Glutamatergic neuron (in vitro differentiated cells): ENCODE measurements around the gene PHLDB1. TPM values are rescaled to one million over a fixed set of nuclear protein-coding genes. Genes with fewer than 3 reads are reported as not detected.
A peak's percentile ranks its signal among the peaks of the same experiment; 100 is the strongest.

Experiments used
- DNase-seq: peaks from one replicate; pipeline ENCODE4 v3.0.0; 2022
- H3K27ac Mint-ChIP-seq: one replicate; pipeline ENCODE4 v1.8.0; 2020; ENCODE audit warnings: mild to moderate bottlenecking, mixed read lengths, inconsistent platforms; ENCODE audit not compliant: unreplicated experiment
- H3K27me3 Mint-ChIP-seq: one replicate; pipeline ENCODE4 v1.8.0; 2020; ENCODE audit warnings: mild to moderate bottlenecking, moderate library complexity, mixed read lengths, inconsistent platforms; ENCODE audit not compliant: unreplicated experiment
- H3K36me3 Mint-ChIP-seq: one replicate; pipeline ENCODE4 v1.8.0; 2020; ENCODE audit warnings: mild to moderate bottlenecking, mixed read lengths, inconsistent platforms; ENCODE audit not compliant: unreplicated experiment
- H3K4me1 Mint-ChIP-seq: one replicate; pipeline ENCODE4 v1.8.0; 2020; ENCODE audit warnings: mild to moderate bottlenecking, low read depth, mixed read lengths, inconsistent platforms; ENCODE audit not compliant: unreplicated experiment
- H3K4me3 Mint-ChIP-seq: one replicate; pipeline ENCODE4 v1.8.0; 2020; ENCODE audit warnings: mild to moderate bottlenecking, mixed read lengths, inconsistent platforms; ENCODE audit not compliant: unreplicated experiment
- H3K9me3 Mint-ChIP-seq: one replicate; pipeline ENCODE4 v1.8.0; 2020; ENCODE audit warnings: mild to moderate bottlenecking, moderate library complexity, mixed read lengths, inconsistent platforms; ENCODE audit not compliant: unreplicated experiment
- total RNA-seq: library from RNA; stranded (reverse); fragmentation: NEBNext Ultra II Directional; extraction: Animal tissue kit (Norgen Biotek cat#: 25700); gene quantifications from one replicate; pipeline ENCODE4 v1.2.1, GENCODE V29; 2021; ENCODE audit not compliant: unreplicated experiment
- TF ChIP-seq, protein P1 (sequence below): fragments of 200-600 bp; sonication (generic); IDR thresholded peaks from one replicate; pipeline ENCODE4 v1.5.0; 2021; ENCODE audit not compliant: partially characterized antibody, unreplicated experiment

Gene PHLDB1
- total RNA-seq, 1 donor from 2014 or later: 78.4 TPM

DNA sequence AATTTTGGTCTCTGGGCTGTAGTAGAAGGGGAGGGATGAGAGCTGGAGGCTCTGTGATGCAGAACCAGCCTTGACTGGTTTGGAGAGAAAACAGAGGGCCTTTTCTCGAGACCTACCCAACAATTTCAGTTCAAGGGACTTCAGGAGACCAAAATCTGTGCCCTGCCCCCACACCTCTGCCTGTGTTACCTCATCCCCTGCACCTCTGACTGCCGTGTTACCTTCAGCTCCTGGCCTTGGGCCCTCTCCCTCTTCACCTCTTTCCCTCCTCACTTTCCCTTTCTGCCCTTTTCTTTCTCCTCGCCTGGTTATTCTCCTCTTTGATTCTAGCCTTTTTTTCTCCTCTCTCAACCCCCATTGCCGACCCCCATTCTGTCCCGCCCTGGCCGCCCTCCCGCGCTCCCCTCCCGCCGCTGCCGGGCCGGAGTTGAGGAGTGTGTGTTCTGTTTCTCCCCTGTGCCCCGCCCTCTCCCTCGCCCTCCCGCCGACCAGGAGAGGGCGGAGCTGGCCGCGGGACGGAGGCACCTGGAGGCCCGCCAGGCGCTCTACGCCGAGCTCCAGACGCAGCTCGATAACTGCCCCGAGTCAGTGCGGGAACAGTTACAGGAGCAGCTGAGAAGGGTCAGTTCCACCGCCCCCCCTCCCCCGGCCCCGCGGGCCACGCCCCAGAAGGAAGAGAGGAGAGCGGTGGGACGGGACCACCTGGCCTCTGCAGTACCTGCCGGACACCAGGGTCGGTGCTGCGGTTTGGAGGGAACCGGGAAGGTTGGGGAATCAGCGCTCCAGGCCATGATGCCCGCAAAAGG is 27.2 kb downstream of the PHLDB1 start:
- H3K9me3 Mint-ChIP-seq: peaks cover 4% of the 10 kb centered on the region
- peaks cover 5% of the 10 kb centered on the region for H3K4me1 Mint-ChIP-seq
- peaks cover 16% of the 10 kb centered on the region for H3K36me3 Mint-ChIP-seq
- peak; percentile 71 for DNase-seq
- H3K27ac Mint-ChIP-seq: peak overlapping the region; percentile 48
- H3K27me3 Mint-ChIP-seq: peaks cover 12% of the 10 kb centered on the region
- H3K4me3 Mint-ChIP-seq: peak overlapping the region; percentile 65
- TF ChIP-seq, protein P1, sequence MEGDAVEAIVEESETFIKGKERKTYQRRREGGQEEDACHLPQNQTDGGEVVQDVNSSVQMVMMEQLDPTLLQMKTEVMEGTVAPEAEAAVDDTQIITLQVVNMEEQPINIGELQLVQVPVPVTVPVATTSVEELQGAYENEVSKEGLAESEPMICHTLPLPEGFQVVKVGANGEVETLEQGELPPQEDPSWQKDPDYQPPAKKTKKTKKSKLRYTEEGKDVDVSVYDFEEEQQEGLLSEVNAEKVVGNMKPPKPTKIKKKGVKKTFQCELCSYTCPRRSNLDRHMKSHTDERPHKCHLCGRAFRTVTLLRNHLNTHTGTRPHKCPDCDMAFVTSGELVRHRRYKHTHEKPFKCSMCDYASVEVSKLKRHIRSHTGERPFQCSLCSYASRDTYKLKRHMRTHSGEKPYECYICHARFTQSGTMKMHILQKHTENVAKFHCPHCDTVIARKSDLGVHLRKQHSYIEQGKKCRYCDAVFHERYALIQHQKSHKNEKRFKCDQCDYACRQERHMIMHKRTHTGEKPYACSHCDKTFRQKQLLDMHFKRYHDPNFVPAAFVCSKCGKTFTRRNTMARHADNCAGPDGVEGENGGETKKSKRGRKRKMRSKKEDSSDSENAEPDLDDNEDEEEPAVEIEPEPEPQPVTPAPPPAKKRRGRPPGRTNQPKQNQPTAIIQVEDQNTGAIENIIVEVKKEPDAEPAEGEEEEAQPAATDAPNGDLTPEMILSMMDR: no peak

DNA sequence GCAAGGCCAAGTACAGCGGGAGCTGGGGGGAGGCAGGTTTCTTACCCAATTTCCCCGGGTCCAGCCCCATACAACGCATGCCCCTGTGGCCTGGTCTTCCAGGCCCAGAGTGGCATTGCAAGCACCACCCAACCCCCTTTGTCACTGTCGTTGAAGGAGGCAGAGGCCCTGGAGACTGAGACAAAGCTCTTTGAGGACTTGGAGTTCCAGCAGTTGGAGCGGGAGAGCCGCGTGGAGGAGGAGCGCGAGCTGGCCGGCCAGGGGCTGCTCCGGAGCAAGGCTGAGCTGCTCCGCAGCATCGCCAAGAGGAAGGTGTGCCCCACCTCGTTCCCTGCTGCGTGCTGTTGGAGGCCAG is 27.8 kb downstream of the PHLDB1 start:
- Mint-ChIP-seq H3K36me3 (peaks cover 16% of the 10 kb centered on the region), H3K9me3 (peaks cover 4% of the 10 kb centered on the region), H3K4me1 (peaks cover 6% of the 10 kb centered on the region), H3K27ac (no peak overlapping the region), H3K27me3 (peaks cover 14% of the 10 kb centered on the region), H3K4me3 (no peak overlapping the region)
- TF ChIP-seq, protein P1: no peak
- DNase-seq: no peak

DNA sequence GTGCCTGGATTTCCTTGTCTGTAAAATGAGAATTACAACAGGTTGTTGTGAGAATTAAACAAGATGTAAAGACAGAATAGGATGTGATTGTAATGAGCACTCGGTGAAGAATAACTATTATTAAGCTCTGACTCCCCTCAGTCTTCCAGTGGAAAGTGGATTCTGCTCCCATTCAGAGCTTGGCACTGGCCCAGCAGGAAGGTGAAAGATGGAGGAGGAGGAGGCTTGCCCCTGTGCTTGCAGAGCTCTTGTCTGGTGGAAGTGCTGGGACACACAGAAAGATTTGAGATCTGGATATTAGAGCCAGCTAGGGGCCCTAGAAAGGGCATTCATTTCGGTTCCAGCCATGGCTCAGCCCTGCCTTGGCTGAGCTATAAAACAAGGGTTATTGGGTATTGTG is 28.2 kb downstream of the PHLDB1 start:
- Mint-ChIP-seq H3K4me3 (no peak overlapping the region), H3K36me3 (peaks cover 13% of the 10 kb centered on the region), H3K4me1 (peaks cover 6% of the 10 kb centered on the region), H3K9me3 (peaks cover 3% of the 10 kb centered on the region), H3K27ac (no peak overlapping the region), H3K27me3 (peaks cover 14% of the 10 kb centered on the region)
- TF ChIP-seq, protein P1: no peak
- no peak for DNase-seq

DNA sequence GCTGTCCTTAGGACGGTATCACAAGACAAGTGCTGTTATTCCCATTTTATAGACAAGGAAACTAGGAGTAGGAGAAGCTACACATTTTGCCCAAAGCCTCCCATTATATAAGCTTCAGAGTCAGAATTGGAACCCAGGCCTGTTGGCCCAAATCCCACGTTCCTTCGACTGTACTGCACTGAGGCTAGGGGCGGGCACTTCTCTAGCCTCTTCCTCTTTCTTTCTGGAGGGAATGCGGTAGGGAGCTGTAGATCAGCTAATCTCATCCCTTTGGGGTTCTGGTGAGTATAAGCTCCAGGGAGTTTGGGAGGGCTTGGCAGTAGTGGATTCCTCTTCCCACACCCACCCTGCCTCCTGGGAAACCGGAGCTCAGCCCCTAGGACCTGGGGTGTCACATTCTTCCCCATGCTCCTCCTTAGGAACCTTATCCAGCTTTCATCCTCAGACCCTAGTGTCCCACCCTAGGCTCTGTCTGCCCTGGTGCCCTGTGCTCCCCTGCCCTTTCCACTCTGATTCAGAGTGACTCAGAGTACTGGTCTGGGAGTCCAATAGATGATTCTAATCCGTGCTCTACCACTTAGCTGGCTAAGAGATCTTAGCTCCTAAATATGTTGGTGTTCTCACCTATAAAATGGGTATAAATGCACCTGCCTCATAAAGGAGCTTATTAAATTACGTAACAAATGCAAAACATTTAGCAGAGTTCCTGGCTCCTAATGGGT is 29.3 kb downstream of the PHLDB1 start:
- H3K9me3 Mint-ChIP-seq: peaks cover 2% of the 10 kb centered on the region
- no peak for DNase-seq
- peaks cover 14% of the 10 kb centered on the region for H3K27me3 Mint-ChIP-seq
- H3K4me3 Mint-ChIP-seq: no peak overlapping the region
- TF ChIP-seq, protein P1: no peak
- peaks cover 8% of the 10 kb centered on the region for H3K36me3 Mint-ChIP-seq
- H3K4me1 Mint-ChIP-seq: peaks cover 6% of the 10 kb centered on the region
- no peak overlapping the region for H3K27ac Mint-ChIP-seq

DNA sequence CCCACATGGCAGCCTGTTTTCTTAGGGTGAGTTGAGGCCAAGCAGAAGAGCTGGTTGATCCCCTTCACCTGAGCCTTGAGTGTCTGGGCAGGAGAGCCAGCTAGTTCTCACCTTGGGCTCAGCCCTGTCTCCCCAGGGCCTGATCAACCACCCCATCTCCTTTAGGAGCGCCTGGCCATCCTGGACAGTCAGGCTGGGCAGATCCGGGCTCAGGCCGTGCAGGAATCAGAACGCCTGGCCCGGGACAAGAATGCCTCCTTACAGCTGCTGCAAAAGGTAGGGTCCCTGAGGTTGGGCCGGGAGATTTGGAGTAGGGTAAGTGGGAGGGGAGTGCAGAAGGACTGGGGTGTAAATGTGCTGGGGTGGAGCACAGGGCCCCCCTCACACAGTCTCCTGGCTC is 31.3 kb downstream of the PHLDB1 start:
- H3K4me1 Mint-ChIP-seq: peaks cover 6% of the 10 kb centered on the region
- peaks cover 15% of the 10 kb centered on the region for H3K27me3 Mint-ChIP-seq
- no peak overlapping the region for H3K4me3 Mint-ChIP-seq
- no peak for DNase-seq
- TF ChIP-seq, protein P1: no peak
- H3K27ac Mint-ChIP-seq: no peak overlapping the region
- H3K9me3 Mint-ChIP-seq: peaks cover 4% of the 10 kb centered on the region
- no peaks in the 10 kb centered on the region for H3K36me3 Mint-ChIP-seq
